Astrocyte (in vitro differentiated cells and primary cell): Measurements from ENCODE around the gene WARS2.

Source experiments
- CTCF ChIP-seq: IDR thresholded peaks from 2 replicates; pipeline ENCODE4 v1.5.1; 2011; ENCODE audit warnings: low read depth, mild to moderate bottlenecking, inconsistent platforms, low read length, moderate library complexity; ENCODE audit not compliant: insufficient read depth
- EZH2 ChIP-seq: IDR thresholded peaks from 2 replicates; pipeline ENCODE4 v1.6.1; 2012; ENCODE audit warnings: mild to moderate bottlenecking, low read length, inconsistent platforms; ENCODE audit not compliant: insufficient read depth

- TF ChIP-seq CTCF = no peak
- no peak for TF ChIP-seq EZH2
Observed at GRCh38 chr1:119053917-119054316, 86.5 kb downstream of the WARS2 start.
